ENCODE measurements around the gene ZKSCAN4.

DNA sequence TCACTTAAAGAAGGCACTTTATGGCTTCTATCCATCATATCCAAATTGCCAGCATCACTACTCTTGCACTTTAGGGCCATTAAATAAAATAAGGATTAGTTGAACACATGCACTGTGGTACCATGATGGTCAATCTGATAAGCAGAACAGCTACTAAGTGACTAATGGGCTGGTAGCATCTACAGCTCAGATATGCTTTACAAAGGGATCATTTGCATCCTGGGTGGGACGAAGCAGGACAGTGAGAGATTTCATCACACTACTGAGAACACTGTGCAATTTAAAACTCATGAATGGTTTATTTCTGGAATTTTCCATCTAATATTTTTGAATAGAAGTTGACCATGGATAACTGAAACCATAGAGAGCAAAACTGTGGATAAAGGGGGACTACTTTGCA, 52.0 kb downstream of the ZKSCAN4 start:
- TF ChIP-seq POLR2A (IDR thresholded peaks at IDR 0.05): no peak
- TF ChIP-seq, protein P1, sequence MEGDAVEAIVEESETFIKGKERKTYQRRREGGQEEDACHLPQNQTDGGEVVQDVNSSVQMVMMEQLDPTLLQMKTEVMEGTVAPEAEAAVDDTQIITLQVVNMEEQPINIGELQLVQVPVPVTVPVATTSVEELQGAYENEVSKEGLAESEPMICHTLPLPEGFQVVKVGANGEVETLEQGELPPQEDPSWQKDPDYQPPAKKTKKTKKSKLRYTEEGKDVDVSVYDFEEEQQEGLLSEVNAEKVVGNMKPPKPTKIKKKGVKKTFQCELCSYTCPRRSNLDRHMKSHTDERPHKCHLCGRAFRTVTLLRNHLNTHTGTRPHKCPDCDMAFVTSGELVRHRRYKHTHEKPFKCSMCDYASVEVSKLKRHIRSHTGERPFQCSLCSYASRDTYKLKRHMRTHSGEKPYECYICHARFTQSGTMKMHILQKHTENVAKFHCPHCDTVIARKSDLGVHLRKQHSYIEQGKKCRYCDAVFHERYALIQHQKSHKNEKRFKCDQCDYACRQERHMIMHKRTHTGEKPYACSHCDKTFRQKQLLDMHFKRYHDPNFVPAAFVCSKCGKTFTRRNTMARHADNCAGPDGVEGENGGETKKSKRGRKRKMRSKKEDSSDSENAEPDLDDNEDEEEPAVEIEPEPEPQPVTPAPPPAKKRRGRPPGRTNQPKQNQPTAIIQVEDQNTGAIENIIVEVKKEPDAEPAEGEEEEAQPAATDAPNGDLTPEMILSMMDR (IDR thresholded peaks at IDR 0.05): no peak
